Activated CD4-positive, alpha-beta T cell treated with anti-CD3 and anti-CD28 coated beads for 36 hours (primary cell): ENCODE measurements around the gene CARMIL1. TPM values are rescaled to one million over a fixed set of nuclear protein-coding genes. Genes with fewer than 3 reads are reported as not detected.
A peak's percentile ranks its signal among the peaks of the same experiment; 100 is the strongest.

Source experiments
- ATAC-seq: fragments of 200-7000 bp; cut with Tn5 transposase; one replicate; pipeline ENCODE4 v1.10.0; 2021; ENCODE audit warnings: mild to moderate bottlenecking, moderate library complexity
- CTCF ChIA-PET: fragments of 350-600 bp; sonication (Branson Sonifier 250); formaldehyde crosslinking; loops from one replicate; lab custom pipeline; 2021; ENCODE audit warnings: antibody characterized with exemption; lab: Charles Lee
- POLR2A ChIA-PET: fragments of 350-600 bp; sonication (Branson Sonifier 250); formaldehyde crosslinking; loops from one replicate; lab custom pipeline; 2021; ENCODE audit warnings: antibody characterized with exemption, inconsistent platforms; lab: Charles Lee
- DNase-seq: peaks from one replicate; pipeline ENCODE4 v3.0.0-alpha.2; 2020
- H3K27ac Mint-ChIP-seq: one replicate; pipeline ENCODE4 v1.8.0; 2021; ENCODE audit warnings: mixed read lengths
- H3K27me3 Mint-ChIP-seq: one replicate; pipeline ENCODE4 v1.8.0; 2021; ENCODE audit warnings: mixed read lengths
- H3K36me3 Mint-ChIP-seq: one replicate; pipeline ENCODE4 v1.8.0; 2021; ENCODE audit warnings: low read depth, mixed read lengths
- H3K4me1 Mint-ChIP-seq: one replicate; pipeline ENCODE4 v1.8.0; 2021; ENCODE audit warnings: mixed read lengths
- H3K4me3 Mint-ChIP-seq: one replicate; pipeline ENCODE4 v1.8.0; 2021; ENCODE audit warnings: mild to moderate bottlenecking, moderate library complexity, mixed read lengths
- H3K9me3 Mint-ChIP-seq: one replicate; pipeline ENCODE4 v1.8.0; 2021; ENCODE audit warnings: low read depth, mixed read lengths
- intact Hi-C, 2 experiments: fragments of 100-400 bp; cut with DNase I in 1 of 2; cut with micrococcal nuclease in 1 of 2; formaldehyde crosslinking; loops; one replicate each; pipeline versions ENCODE4 v1.14.2 to v1.15.1; 2022 to 2024; cut with DNase I, micrococcal nuclease
- total RNA-seq, 2 experiments: library from RNA; stranded (reverse); gene quantifications; one replicate each; pipeline ENCODE4 v1.2.3, GENCODE V29; 2021

CARMIL1 gene
- total RNA-seq, 2 experiments from 2014 or later = 4.5 to 4.9 TPM

- Mint-ChIP-seq H3K4me3 (no peak overlapping the region), H3K27me3 (no peaks in the 10 kb centered on the region), H3K9me3 (no peaks in the 10 kb centered on the region), H3K36me3 (no peaks in the 10 kb centered on the region), H3K4me1 (peaks cover 7% of the 10 kb centered on the region), H3K27ac (no peak overlapping the region)
- intact Hi-C loops = no loop called here
- CTCF ChIA-PET = interaction anchor here (1.0 to 2.0 kb wide), 3 partner anchors 23 to 138 kb away, joined by 3 to 7 read pairs (median 4); no protein-coding TSS in a partner anchor
- DNase-seq (no peak), ATAC-seq (no peak)
- POLR2A ChIA-PET = interaction anchor here (0.6 kb wide), 1 partner anchor 31 kb away, joined by 3 read pairs; no protein-coding TSS in a partner anchor
Observed at GRCh38 chr6:25352285-25352684, 73.1 kb downstream of the CARMIL1 start.

DNA sequence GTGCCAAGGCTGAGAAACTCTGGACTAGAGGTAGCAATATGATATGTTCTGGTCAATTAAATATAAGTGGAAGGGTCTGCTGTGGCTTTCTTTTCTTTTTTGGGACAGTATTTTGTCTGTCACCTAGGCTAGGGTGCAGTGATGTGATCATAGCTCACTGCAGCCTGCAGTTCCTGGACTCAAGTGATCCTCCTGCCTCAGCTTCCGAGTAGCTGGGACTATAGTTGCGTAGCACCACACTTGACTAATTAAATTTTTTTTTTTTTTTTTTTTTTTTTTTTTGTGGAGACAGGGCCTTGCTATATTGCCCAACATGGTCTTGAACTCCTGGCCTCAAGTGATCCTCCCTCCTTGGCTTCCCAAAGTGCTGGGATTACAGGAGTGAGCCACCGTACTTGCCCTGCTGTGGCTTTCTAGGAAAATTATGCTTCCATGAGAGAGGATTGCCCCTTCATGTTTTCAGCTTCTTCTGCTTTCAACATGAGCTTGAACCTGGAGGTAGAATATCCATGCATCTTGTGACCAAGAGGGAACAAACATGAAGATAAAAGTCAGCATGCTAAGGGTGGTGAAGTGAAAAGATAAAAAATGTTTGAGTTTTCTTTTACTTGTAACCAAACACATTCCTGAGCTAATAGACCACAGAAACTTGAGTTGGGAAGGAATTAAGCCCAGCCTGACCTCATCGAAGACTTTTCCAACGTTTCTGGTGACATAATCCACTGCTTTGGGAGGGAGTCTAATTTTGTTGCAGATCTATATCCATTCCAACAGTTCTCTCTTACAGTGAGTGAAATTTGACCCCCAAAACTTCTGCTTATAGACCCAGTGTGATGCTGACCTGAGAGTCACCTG is 75.1 kb downstream of the CARMIL1 start:
- peaks cover 8% of the 10 kb centered on the region for H3K4me1 Mint-ChIP-seq
- ATAC-seq = no peak
- no peaks in the 10 kb centered on the region for H3K36me3 Mint-ChIP-seq
- ChIA-PET CTCF (interaction anchor here (0.6 to 2.0 kb wide), 2 partner anchors 88 to 248 kb away, joined by 3 to 7 read pairs; no protein-coding TSS in a partner anchor), POLR2A (no interaction called here)
- DNase-seq = no peak
- no peaks in the 10 kb centered on the region for H3K27me3 Mint-ChIP-seq
- no peak overlapping the region for H3K4me3 Mint-ChIP-seq
- no peak overlapping the region for H3K27ac Mint-ChIP-seq
- intact Hi-C loops = no loop called here
- H3K9me3 Mint-ChIP-seq = no peaks in the 10 kb centered on the region

DNA sequence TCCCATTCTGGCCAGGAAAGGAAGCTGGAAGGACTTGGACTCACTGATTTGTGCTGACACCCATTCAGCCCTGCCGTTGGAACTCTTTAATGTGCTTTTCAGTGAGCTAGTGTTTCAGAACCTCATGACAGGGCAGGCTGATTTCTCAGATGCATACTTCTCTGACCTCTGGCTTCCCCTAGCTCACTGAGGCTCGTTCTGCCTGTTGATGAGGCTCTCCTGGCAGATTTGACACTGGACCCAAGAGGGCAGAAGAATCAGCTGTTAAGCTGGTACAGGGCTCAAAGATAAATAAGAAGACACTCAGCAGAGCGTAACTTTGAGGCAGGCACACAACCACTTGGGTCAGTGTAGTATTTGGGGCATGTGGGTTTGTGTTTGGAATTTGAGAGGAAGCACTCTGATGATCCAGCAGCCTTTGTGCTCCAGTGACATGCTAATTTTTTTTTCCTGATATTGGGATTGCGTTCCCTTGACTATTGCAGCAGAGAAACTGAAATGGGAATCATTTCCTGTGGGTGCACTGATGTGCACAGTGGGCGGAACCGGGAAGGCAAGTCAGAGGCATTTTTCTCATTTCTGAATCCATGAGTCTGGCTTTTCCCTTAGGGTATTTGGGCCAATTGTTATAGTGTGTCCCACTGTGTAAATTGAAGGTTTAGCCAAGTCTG is 80.2 kb downstream of the CARMIL1 start:
- no peak for DNase-seq
- Mint-ChIP-seq H3K27me3 (no peaks in the 10 kb centered on the region), H3K9me3 (no peaks in the 10 kb centered on the region), H3K27ac (no peak overlapping the region), H3K4me3 (no peak overlapping the region), H3K4me1 (peaks cover 4% of the 10 kb centered on the region), H3K36me3 (no peaks in the 10 kb centered on the region)
- intact Hi-C loops = no loop called here
- ATAC-seq = no peak
- ChIA-PET POLR2A (interaction anchor here (0.9 kb wide), 1 partner anchor 221 kb away, joined by 4 read pairs; no protein-coding TSS in a partner anchor), CTCF (interaction anchor here (0.8 to 0.9 kb wide), 2 partner anchors 19 to 69 kb away, joined by 3 read pairs; no protein-coding TSS in a partner anchor)

DNA sequence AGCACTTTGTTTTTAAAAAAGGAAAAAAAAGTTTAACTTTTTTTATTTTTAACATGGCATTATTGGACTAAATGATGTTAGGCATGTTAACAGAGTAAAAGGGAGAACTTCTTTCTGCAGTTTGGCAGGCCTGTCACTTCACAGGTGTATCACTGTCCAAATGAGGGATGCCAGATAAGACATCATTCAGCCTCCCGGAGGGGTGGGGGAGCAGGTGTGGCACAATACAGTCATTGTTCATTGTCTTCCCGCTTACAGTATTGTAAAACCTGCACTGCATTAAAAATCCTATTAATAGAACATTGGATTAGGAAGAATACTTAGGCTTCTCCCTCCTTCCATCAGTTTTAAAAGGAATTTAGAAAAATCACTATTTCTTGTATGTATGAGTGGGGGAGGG is 80.7 kb downstream of the CARMIL1 start:
- Mint-ChIP-seq H3K9me3 (no peaks in the 10 kb centered on the region), H3K4me1 (peaks cover 4% of the 10 kb centered on the region), H3K27me3 (no peaks in the 10 kb centered on the region), H3K4me3 (no peak overlapping the region), H3K36me3 (no peaks in the 10 kb centered on the region), H3K27ac (no peak overlapping the region)
- DNase-seq (no peak), ATAC-seq (no peak)
- ChIA-PET CTCF (no interaction called here), POLR2A (no interaction called here)
- intact Hi-C loops = no loop called here

GRCh38 chr6:25360621-25361020 is 81.4 kb downstream of the CARMIL1 start:
- ChIA-PET CTCF (no interaction called here), POLR2A (no interaction called here)
- Mint-ChIP-seq H3K4me3 (no peak overlapping the region), H3K27ac (no peak overlapping the region), H3K27me3 (no peaks in the 10 kb centered on the region), H3K9me3 (no peaks in the 10 kb centered on the region), H3K4me1 (peaks cover 4% of the 10 kb centered on the region), H3K36me3 (no peaks in the 10 kb centered on the region)
- DNase-seq (no peak), ATAC-seq (no peak)
- intact Hi-C loops = no loop called here

- peaks cover 28% of the 10 kb centered on the region for H3K4me1 Mint-ChIP-seq
- H3K9me3 Mint-ChIP-seq = no peaks in the 10 kb centered on the region
- H3K36me3 Mint-ChIP-seq = no peaks in the 10 kb centered on the region
- no peak overlapping the region for H3K4me3 Mint-ChIP-seq
- ATAC-seq (no peak), DNase-seq (no peak)
- ChIA-PET POLR2A (no interaction called here), CTCF (interaction anchor here (0.6 to 1.7 kb wide), 3 partner anchors 10 to 127 kb away, joined by 3 to 6 read pairs (median 3); no protein-coding TSS in a partner anchor)
- intact Hi-C loops = no loop called here
- H3K27ac Mint-ChIP-seq = no peak overlapping the region
- H3K27me3 Mint-ChIP-seq = no peaks in the 10 kb centered on the region
Observed at GRCh38 chr6:25363427-25363826, 84.3 kb downstream of the CARMIL1 start.

DNA sequence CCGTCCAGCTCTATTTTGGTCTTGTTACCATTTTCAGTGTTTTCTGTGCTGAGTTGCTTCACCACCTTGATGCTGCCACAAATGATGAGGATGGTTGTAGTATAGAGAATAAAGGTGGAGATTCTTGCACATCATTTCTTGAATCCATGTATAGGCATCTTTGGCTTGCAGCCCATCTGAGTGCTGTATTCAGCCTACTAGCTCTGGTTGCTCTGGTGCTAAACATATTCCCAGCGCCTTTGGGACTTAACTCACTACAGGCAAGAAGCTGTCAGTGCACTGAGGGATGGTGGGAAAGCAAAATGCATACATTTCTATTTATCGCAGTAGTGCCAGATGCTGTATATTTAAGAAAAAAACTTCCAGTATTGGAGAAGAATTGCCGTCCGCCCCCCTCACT is 86.0 kb downstream of the CARMIL1 start:
- ATAC-seq (no peak), DNase-seq (no peak)
- no peak overlapping the region for H3K4me3 Mint-ChIP-seq
- H3K27me3 Mint-ChIP-seq = no peaks in the 10 kb centered on the region
- no peaks in the 10 kb centered on the region for H3K9me3 Mint-ChIP-seq
- CTCF ChIA-PET = no interaction called here
- H3K4me1 Mint-ChIP-seq = peaks cover 41% of the 10 kb centered on the region
- POLR2A ChIA-PET = interaction anchor here (0.7 to 1.1 kb wide), 2 partner anchors 227 to 480 kb away, joined by 3 to 4 read pairs; no protein-coding TSS in a partner anchor
- H3K27ac Mint-ChIP-seq = no peak overlapping the region
- intact Hi-C loops = loop anchor here in 1 of 2 experiments (5.0 kb wide), 1 partner anchor 88 kb away; the partner anchor contains the start of gene CARMIL1
- no peaks in the 10 kb centered on the region for H3K36me3 Mint-ChIP-seq

DNA sequence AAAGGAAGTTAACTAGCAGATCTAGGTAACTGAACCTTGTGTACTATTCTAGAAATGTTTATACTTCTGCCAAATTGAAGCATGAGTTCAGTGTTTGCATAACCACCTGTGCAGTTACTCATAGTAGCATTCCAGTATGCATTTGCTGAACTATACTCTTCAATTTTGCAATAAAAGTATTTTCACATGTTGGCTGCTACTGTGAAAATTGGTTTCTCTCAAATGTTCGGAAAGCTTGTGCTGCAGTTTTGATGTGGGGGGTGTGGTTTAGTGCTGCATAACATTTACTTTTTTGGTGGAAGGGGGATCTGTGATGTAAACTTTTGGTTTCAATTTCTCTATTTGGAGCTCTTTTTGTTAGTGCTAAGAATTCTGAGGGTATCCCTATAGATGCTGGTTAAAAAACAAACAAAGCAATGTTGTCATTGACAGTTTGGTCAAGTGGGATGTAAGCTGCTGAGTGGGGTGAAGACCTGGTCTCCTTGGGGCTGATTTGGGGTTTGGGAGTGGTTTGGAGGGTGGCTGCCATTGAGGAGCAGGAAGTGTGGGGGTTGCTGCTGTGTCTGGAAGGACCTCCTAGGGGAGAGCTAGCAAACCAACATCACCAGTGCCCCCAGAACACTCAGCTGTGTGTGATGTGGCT is 87.8 kb downstream of the CARMIL1 start:
- H3K4me1 Mint-ChIP-seq = peaks cover 58% of the 10 kb centered on the region
- H3K36me3 Mint-ChIP-seq = no peaks in the 10 kb centered on the region
- POLR2A ChIA-PET = interaction anchor here (0.7 to 1.3 kb wide), 3 partner anchors 11 to 22 kb away, joined by 3 to 5 read pairs (median 4); no protein-coding TSS in a partner anchor
- H3K27ac Mint-ChIP-seq = peak overlapping the region; percentile 86
- intact Hi-C loops = loop anchor here in 1 of 2 experiments (5.0 kb wide), 1 partner anchor 90 kb away; the partner anchor contains the start of gene CARMIL1
- no peaks in the 10 kb centered on the region for H3K27me3 Mint-ChIP-seq
- no peaks in the 10 kb centered on the region for H3K9me3 Mint-ChIP-seq
- CTCF ChIA-PET = interaction anchor here (1.0 to 1.4 kb wide), 3 partner anchors 9 to 38 kb away, joined by 3 to 4 read pairs (median 3); no protein-coding TSS in a partner anchor
- ATAC-seq (peak; percentile 40), DNase-seq (peak; percentile 51)
- H3K4me3 Mint-ChIP-seq = peak overlapping the region; percentile 65

DNA sequence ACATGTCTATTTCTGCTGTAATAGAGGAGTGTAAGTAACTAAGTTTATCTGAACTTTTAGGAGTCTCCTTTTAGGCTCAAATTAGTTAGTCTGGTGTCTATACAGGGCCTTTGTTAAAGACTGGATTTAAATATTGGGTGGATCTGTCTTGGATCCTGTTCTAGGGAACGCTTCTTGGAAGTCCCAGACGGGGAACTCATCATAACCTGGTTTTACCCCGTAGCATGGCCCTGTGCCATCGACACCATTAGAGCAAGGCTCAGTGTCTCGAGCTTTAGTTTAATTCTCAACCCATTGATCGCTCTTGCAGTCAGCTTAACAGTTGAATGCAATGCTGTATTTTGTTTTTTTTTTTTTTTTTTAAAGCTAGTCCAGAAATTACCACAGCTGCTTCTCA is 89.9 kb downstream of the CARMIL1 start:
- H3K4me3 Mint-ChIP-seq = no peak overlapping the region

DNA sequence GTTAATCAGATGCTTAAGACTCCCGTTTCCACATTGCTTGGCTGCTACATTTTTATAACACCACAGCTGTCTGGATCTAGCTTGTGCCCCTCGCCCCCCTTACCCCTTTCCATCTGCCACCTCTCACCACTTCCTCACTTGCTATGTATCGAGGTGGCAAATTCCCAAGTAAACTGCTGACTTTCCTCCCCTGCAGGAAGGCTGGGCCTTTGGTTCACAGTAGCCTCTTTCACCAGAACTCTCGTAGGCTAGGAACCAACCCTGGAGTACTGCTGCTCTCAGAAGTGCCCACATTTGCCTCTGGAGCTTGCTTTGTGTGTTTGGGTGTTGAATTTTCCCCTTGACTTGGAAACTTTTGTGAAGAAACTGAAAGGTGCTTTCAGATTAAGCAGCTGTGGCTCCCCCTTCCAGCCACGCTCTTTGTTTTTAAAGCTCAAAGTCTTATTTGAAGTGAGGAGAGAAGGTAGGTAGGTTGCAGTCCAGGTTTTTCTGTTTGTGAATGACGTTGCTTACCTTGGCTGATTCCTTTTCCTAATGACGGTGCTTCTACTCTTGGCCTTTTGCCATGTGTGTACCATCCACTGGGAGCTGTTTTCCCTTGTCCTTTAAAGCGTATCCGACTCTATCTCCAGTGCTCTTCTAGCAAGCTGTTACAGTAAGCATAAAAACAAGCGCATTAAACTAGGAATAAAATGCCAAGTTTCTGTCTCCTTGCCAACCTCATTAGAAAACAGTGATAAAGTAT is 90.4 kb downstream of the CARMIL1 start:
- ChIA-PET CTCF (interaction anchor here (0.5 to 2.2 kb wide), 8 partner anchors 91 to 301 kb away, joined by 3 to 12 read pairs (median 4); partner anchors contain the start of gene CARMIL1), POLR2A (no interaction called here)
- peaks cover 62% of the 10 kb centered on the region for H3K4me1 Mint-ChIP-seq
- ATAC-seq (peak; percentile 7), DNase-seq (peak; percentile 34)
- peaks cover 3% of the 10 kb centered on the region for H3K9me3 Mint-ChIP-seq
- peaks cover 2% of the 10 kb centered on the region for H3K36me3 Mint-ChIP-seq
- H3K27me3 Mint-ChIP-seq = no peaks in the 10 kb centered on the region
- intact Hi-C loops = loop anchor here in 1 of 2 experiments (5.0 kb wide), 1 partner anchor 92 kb away; the partner anchor contains the start of gene CARMIL1
- peak overlapping the region; percentile 43 for H3K4me3 Mint-ChIP-seq
- H3K27ac Mint-ChIP-seq = peak overlapping the region; percentile 83

More for the DNA sequence above, 89.9 kb downstream of the CARMIL1 start:
- Mint-ChIP-seq H3K36me3 (peaks cover 2% of the 10 kb centered on the region), H3K27ac (no peak overlapping the region), H3K4me1 (peaks cover 62% of the 10 kb centered on the region), H3K27me3 (no peaks in the 10 kb centered on the region), H3K9me3 (peaks cover 3% of the 10 kb centered on the region)
- DNase-seq (no peak), ATAC-seq (no peak)
- CTCF ChIA-PET = interaction anchor here (1.0 to 2.2 kb wide), 3 partner anchors 91 to 146 kb away, joined by 3 to 12 read pairs (median 4); partner anchors contain the start of gene CARMIL1
- intact Hi-C loops = loop anchor here in 1 of 2 experiments (5.0 kb wide), 1 partner anchor 92 kb away; the partner anchor contains the start of gene CARMIL1
- POLR2A ChIA-PET = no interaction called here
